GM12875 (cell line): Measurements from ENCODE around the gene MAIP1.

ENCODE experiments used
- H3K4me3 ChIP-seq: one replicate; pipeline ENCODE4 v1.5.1; 2011; ENCODE audit warnings: low read depth, low read length, control low read depth
- TF ChIP-seq, protein P1 (sequence below): IDR thresholded peaks from 2 replicates; pipeline ENCODE4 v1.5.1; 2011; ENCODE audit warnings: low read depth, mild to moderate bottlenecking, control low read depth, inconsistent platforms, low read length, moderate library complexity, borderline replicate concordance; ENCODE audit not compliant: insufficient read depth

The MAIP1 gene

DNA sequence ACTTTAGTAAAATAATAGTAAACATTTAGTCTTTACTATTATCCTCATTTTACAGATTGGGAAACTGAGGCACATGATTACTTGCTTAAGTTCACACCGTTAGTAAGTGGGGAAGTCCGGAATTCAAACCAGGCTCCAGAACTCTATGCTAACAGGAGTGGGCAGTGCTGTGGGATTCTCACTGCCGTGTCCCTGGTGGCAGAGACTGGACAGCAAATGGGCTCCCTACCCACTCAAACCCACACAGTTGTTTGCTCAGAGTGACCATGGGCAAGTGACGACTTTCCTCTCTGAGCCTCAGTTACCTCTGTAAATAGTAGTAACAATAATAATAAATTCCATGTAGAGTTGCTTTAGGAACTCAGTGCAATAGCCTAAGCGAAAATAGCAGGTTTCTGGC, 24.0 kb downstream of the MAIP1 start:
- no peak overlapping the region for H3K4me3 ChIP-seq

GRCh38 chr2:199979832-199980628, 24.6 kb downstream of the MAIP1 start:
- TF ChIP-seq, protein P1, sequence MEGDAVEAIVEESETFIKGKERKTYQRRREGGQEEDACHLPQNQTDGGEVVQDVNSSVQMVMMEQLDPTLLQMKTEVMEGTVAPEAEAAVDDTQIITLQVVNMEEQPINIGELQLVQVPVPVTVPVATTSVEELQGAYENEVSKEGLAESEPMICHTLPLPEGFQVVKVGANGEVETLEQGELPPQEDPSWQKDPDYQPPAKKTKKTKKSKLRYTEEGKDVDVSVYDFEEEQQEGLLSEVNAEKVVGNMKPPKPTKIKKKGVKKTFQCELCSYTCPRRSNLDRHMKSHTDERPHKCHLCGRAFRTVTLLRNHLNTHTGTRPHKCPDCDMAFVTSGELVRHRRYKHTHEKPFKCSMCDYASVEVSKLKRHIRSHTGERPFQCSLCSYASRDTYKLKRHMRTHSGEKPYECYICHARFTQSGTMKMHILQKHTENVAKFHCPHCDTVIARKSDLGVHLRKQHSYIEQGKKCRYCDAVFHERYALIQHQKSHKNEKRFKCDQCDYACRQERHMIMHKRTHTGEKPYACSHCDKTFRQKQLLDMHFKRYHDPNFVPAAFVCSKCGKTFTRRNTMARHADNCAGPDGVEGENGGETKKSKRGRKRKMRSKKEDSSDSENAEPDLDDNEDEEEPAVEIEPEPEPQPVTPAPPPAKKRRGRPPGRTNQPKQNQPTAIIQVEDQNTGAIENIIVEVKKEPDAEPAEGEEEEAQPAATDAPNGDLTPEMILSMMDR: peak; percentile 60
- H3K4me3 ChIP-seq: no peak overlapping the region

More for the DNA sequence above, 24.0 kb downstream of the MAIP1 start:
- TF ChIP-seq, protein P1: no peak

- H3K4me3 ChIP-seq: no peak overlapping the region
- TF ChIP-seq, protein P1: no peak
Observed at GRCh38 chr2:199982126-199982843, 26.9 kb downstream of the MAIP1 start.

- H3K4me3 ChIP-seq: no peak overlapping the region
- TF ChIP-seq, protein P1: no peak
Observed at GRCh38 chr2:199983534-199983933, 28.2 kb downstream of the MAIP1 start.

DNA sequence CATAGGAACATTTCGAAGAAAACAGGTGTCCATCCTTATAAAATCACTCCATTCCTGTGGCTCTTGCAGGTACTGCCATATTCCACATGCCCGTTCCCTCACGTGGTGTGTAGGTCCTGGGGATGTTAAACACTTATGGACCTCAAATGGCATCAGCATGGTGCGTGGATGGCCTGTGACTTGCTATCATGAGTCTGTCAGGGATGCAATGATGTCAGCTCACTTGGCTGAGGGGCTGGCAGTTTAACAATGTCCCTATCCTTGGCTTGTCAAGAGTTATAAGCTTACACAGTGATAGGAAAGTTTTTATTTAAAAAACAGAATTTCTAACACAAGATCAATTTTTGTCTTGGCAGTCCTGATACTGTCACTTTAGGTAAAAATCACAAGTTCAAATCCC, 28.8 kb downstream of the MAIP1 start:
- TF ChIP-seq, protein P1: no peak
- H3K4me3 ChIP-seq: no peak overlapping the region

DNA sequence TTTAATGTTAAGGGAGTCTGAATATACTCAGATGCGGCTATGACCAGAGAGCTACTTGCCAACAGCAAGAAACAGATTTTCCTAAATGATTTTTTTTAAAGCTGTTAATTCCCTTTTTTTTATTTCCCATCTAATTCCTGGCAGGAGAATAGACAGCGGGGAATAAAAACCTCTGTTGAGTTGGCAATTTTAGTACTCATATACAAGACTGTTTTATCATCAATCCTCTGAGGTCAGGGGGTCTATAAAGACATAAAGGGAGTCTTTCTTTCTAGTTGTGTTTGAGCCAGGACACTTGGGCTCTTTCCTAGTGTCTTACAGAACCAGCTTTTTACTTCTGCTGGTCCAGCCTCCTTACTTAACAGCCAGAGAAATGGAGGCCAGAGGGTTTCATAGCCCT, 29.4 kb downstream of the MAIP1 start:
- TF ChIP-seq, protein P1: no peak
- no peak overlapping the region for H3K4me3 ChIP-seq

GRCh38 chr2:199985625-199986207, 30.3 kb downstream of the MAIP1 start:
- TF ChIP-seq, protein P1: peak; percentile 64

More at GRCh38 chr2:199985625-199986207, 30.3 kb downstream of the MAIP1 start:
- no peak overlapping the region for H3K4me3 ChIP-seq
